GM12878 (cell line): ENCODE results near the gene HOATZ. TPM values are rescaled to one million over a fixed set of nuclear protein-coding genes. Genes with fewer than 3 reads are reported as not detected.

Experiments used
- ATAC-seq: fragments of 200-7000 bp; cut with Tn5 transposase; 3 replicates; pipeline ENCODE4 v1.9.1; 2020; ENCODE audit warnings: mild to moderate bottlenecking, moderate library complexity
- BruUV-seq: library from RNA; stranded (reverse); fragments of 400-500 nt; replicated peaks from 2 replicates; lab custom pipeline; 2021; lab: Mats Ljungman, UMichigan
- CTCF ChIA-PET: fragments of 300-600 bp; sonication (Branson Sonifier 250); formaldehyde crosslinking; extraction: SDS; loops from one replicate; lab custom pipeline; 2021; ENCODE audit warnings: inconsistent platforms; lab: Yijun Ruan, JAX
- POLR2A ChIA-PET: fragments of 350-600 bp; formaldehyde crosslinking; extraction: SDS; loops from one replicate; lab custom pipeline; 2021; ENCODE audit warnings: inconsistent platforms; lab: Charles Lee
- RAD21 ChIA-PET: fragments of 300-600 bp; sonication (Branson Sonifier 250); formaldehyde crosslinking; loops from one replicate; lab custom pipeline; 2023; ENCODE audit warnings: antibody characterized with exemption; ENCODE audit not compliant: unreplicated experiment; lab: Charles Lee
- SMC1A ChIA-PET: fragments of 300-600 bp; sonication (Branson Sonifier 250); formaldehyde crosslinking; loops from one replicate; lab custom pipeline; 2023; ENCODE audit not compliant: unreplicated experiment, uncharacterized antibody; lab: Charles Lee
- DNase-seq: peaks from one replicate; pipeline ENCODE4 v3.0.0-alpha.2; 2011; ENCODE audit warnings: low read depth, low spot score
- FAIRE-seq: peaks from 3 replicates; lab custom pipeline; 2011; peaks lifted over from hg19 to GRCh38; lab: Jason Lieb, UNC
- H2AFZ ChIP-seq: 2 replicates; pipeline ENCODE4 v1.6.0; 2011; ENCODE audit warnings: low read depth, low read length, control low read depth; ENCODE audit not compliant: control insufficient read depth
- H3K27ac ChIP-seq: 2 replicates; pipeline ENCODE4 v1.5.1; 2011; ENCODE audit warnings: control low read depth; ENCODE audit not compliant: control insufficient read depth, insufficient read depth
- H3K27me3 ChIP-seq, 2 experiments: replicated peaks in 1 of 2; 2 replicates each; pipeline versions ENCODE4 v1.6.0 to v1.6.1; 2011; ENCODE audit warnings: low read length in 1 of 2; ENCODE audit not compliant: control insufficient read depth in 2 of 2, insufficient read depth in 2 of 2
- H3K36me3 ChIP-seq, 2 experiments: 2 replicates each; pipeline ENCODE4 v1.5.1; 2011; ENCODE audit warnings: low read length in 1 of 2; ENCODE audit not compliant: control insufficient read depth in 2 of 2, insufficient read depth in 2 of 2
- H3K4me1 ChIP-seq: 2 replicates; pipeline ENCODE4 v1.6.1; 2011; ENCODE audit warnings: mild to moderate bottlenecking, low read length, moderate library complexity, mixed read lengths; ENCODE audit not compliant: control insufficient read depth, insufficient read depth
- H3K4me2 ChIP-seq: 2 replicates; pipeline ENCODE4 v1.6.0; 2011; ENCODE audit warnings: control low read depth; ENCODE audit not compliant: control insufficient read depth, insufficient read depth
- H3K4me3 ChIP-seq: fragments of 200-600 bp; sonication (generic); 2 replicates; pipeline ENCODE4 v1.5.1; 2016
- H3K79me2 ChIP-seq: 2 replicates; pipeline ENCODE4 v1.6.0; 2011; ENCODE audit warnings: low read length; ENCODE audit not compliant: control insufficient read depth, insufficient read depth
- H3K9ac ChIP-seq: 2 replicates; pipeline ENCODE4 v1.8.0; 2011; ENCODE audit warnings: low read length, control low read depth, mixed read lengths; ENCODE audit not compliant: control insufficient read depth, insufficient read depth
- H3K9me3 ChIP-seq: replicated peaks from 3 replicates; pipeline ENCODE4 v1.5.1; 2011; ENCODE audit warnings: mild to moderate bottlenecking, low read length; ENCODE audit not compliant: control insufficient read depth, insufficient read depth
- H4K20me1 ChIP-seq: 2 replicates; pipeline ENCODE4 v1.6.0; 2011; ENCODE audit not compliant: control insufficient read depth, insufficient read depth
- CEBPB ChIP-seq, 2 experiments: fragments of 150-350 bp in 1 of 2; IDR thresholded peaks; 2 replicates each; pipeline ENCODE4 v1.6.1; 2012 to 2014; ENCODE audit warnings: low read depth in 2 of 2, low read length in 2 of 2, borderline replicate concordance in 1 of 2, inconsistent platforms in 1 of 2
- HSF1 ChIP-seq: fragments of 150-350 bp; IDR thresholded peaks from 2 replicates; pipeline ENCODE4 v1.6.1; 2014; ENCODE audit warnings: mild to moderate bottlenecking, low read depth, low read length
- MXI1 ChIP-seq: fragments of 150-350 bp; IDR thresholded peaks from 2 replicates; pipeline ENCODE4 v1.6.1; 2011; ENCODE audit warnings: low read depth, mild to moderate bottlenecking, inconsistent platforms, low read length, improper control_type of control experiment
- SRF ChIP-seq, 2 experiments: IDR thresholded peaks; 2 replicates each; pipeline ENCODE4 v1.6.1; 2011; ENCODE audit warnings: low read depth in 2 of 2, low read length in 2 of 2, mild to moderate bottlenecking in 1 of 2, moderate library complexity in 1 of 2
- TCF3 ChIP-seq: IDR thresholded peaks from 2 replicates; pipeline ENCODE4 v1.6.1; 2012; ENCODE audit warnings: low read depth, mild to moderate bottlenecking, low read length, borderline replicate concordance; ENCODE audit not compliant: insufficient read depth
- USF2 ChIP-seq: IDR thresholded peaks from 2 replicates; pipeline ENCODE4 v1.6.1; 2011; ENCODE audit warnings: low read depth, low read length, improper control_type of control experiment, borderline replicate concordance
- WGBS: methylation state at CpG from one replicate; pipeline ENCODE4 v1.1.6; 2016; ENCODE audit warnings: low lambda C conversion rate; ENCODE audit not compliant: insufficient replicate concordance, insufficient coverage; ENCODE audit errors: missing lambda C conversion rate; 5-methylcytosine and 5-hydroxymethylcytosine counted together
- in situ Hi-C: fragments of 300-500 bp; cut with MboI; formaldehyde crosslinking; loops from 9 replicates; pipeline ENCODE4 v1.14.3; 2018; ENCODE audit warnings: mixed read lengths
- intact Hi-C: fragments of 100-400 bp; cut with micrococcal nuclease; formaldehyde crosslinking; loops from one replicate; pipeline ENCODE4 v1.14.2; 2022; ENCODE audit not compliant: unreplicated experiment
- polyA plus RNA-seq, 11 experiments: library from polyadenylated mRNA; depleted of rRNA in 4 of 11; unstranded in 6 of 11; stranded (reverse) in 5 of 11; fragments of >200 nt; fragmentation: Nextera tagmentation in 4 of 11; fragmentation: Illumina TruSeq in 1 of 11; extraction: Ambion mirVana in 4 of 11; extraction: Trizol in 1 of 11; gene quantifications; 1 replicate in 1 of 11; 2 replicates in 10 of 11; pipeline versions ENCODE4 v1.2.1 to v1.2.3, GENCODE V29; 2011 to 2016; ENCODE audit warnings: inconsistent platforms in 2 of 11, missing spikeins in 2 of 11, low read depth in 1 of 11
- total RNA-seq, 4 experiments: library from RNA; depleted of rRNA in 3 of 4; stranded (reverse); fragments of >200 nt in 3 of 4; fragmentation: Illumina TruSeq in 1 of 4; extraction: Trizol in 1 of 4; gene quantifications; 2 replicates each; pipeline versions ENCODE4 v1.2.1 to v1.2.3, GENCODE V29; 2013 to 2021

HOATZ gene
- total and polyA plus RNA-seq, 10 of the 15 experiments (the other 5 are each of a cell fraction or from before 2014, with no cell fraction given): 0.28 TPM; not detected in 9

- H3K27ac ChIP-seq: no peak overlapping the region
- TF ChIP-seq MXI1: no peak
- TF ChIP-seq USF2: no peak
- TF ChIP-seq TCF3: no peak
- TF ChIP-seq CEBPB (IDR thresholded peaks at IDR 0.05; ENCODE audit: borderline replicate concordance in 1 of 2, low read depth in 2 of 2, low read length in 2 of 2): no peak
- TF ChIP-seq HSF1: no peak
- no peak for TF ChIP-seq SRF (IDR thresholded peaks at IDR 0.05; ENCODE audit: low read depth in 2 of 2, low read length in 2 of 2)
- TF ChIP-seq, all 136 proteins: peak for 0
- DNase-seq (no peak), FAIRE-seq (no peak), ATAC-seq (no peak)
- Histone ChIP-seq H3K4me2 (no peak overlapping the region), H3K4me1 (no peaks in the 10 kb centered on the region), H4K20me1 (no peaks in the 10 kb centered on the region), H3K27me3 (peaks cover 0 to 2% of the 10 kb centered on the region in 2 experiments; a peak in 2 of 4 replicates), H3K9me3 (no peaks in the 10 kb centered on the region), H3K9ac (no peak overlapping the region), H3K4me3 (no peak overlapping the region), H2AFZ (no peak overlapping the region), H3K36me3 (no peaks in the 10 kb centered on the region), H3K79me2 (no peaks in the 10 kb centered on the region)
- CTCF ChIA-PET: no interaction called here
- BruUV-seq: no TSS peak
- WGBS: 87% methylated on average over 5 of the region's 5 CpGs
- SMC1A ChIA-PET: no interaction called here
- RAD21 ChIA-PET: no interaction called here
- in situ Hi-C loops: no loop called here
- POLR2A ChIA-PET: no interaction called here
- intact Hi-C loops: no loop called here
Measured at GRCh38 chr11:111499483-111499882, 15.1 kb upstream of the HOATZ start.
